Stimulated activated CD8-positive, alpha-beta memory T cell treated with anti-CD3 and anti-CD28 coated beads, Interleukin-7, amount 100 ng/mL, for 48 hours (primary cell): ENCODE measurements around the gene E2F2.
"Not testable (repeated sequence)": the region's sequence is repeated elsewhere in the genome, so short reads cannot be mapped to it uniquely, and the experiment has no call there.

Source experiments
- DNase-seq, 2 donors: peaks; one replicate each; pipeline ENCODE4 v3.0.0-alpha.2; 2020; ENCODE audit warnings: low read depth in 1 of 2; ENCODE audit errors: extremely low read depth in 1 of 2

Gene E2F2

DNA sequence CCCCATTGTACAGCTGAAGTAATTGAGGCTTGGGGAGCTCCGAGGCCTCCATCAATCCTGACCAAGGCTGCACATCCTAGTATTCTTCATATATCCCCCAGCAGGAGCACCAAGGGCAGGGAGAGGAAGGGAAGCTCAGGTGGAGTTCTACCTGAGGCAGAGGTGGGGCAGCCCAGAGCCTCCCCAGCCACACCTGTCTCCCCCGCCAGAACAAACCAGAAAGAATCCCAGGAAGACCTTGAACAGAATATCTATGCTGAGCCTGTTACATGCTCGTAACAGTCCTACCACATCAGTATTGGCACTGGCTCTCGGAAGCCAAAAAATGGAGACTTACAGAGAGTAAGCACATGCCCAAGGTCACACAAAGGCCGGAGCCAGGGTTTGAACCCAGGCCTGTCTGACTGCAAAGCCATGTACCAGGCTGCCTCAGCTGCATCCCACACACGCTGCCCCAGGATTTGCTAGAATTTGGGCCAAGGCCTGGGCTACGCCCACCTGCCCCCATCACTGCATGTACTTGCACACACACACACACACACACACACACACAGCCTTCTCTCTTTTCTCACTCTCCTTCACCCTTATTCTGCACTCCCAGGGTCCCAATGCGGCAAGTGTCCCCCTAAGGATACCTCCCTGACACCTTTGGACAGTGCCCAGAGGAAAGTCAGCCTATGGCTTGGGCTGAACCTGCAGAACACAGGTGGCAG is 4.5 kb downstream of the E2F2 start:
- DNase-seq: no peak

DNA sequence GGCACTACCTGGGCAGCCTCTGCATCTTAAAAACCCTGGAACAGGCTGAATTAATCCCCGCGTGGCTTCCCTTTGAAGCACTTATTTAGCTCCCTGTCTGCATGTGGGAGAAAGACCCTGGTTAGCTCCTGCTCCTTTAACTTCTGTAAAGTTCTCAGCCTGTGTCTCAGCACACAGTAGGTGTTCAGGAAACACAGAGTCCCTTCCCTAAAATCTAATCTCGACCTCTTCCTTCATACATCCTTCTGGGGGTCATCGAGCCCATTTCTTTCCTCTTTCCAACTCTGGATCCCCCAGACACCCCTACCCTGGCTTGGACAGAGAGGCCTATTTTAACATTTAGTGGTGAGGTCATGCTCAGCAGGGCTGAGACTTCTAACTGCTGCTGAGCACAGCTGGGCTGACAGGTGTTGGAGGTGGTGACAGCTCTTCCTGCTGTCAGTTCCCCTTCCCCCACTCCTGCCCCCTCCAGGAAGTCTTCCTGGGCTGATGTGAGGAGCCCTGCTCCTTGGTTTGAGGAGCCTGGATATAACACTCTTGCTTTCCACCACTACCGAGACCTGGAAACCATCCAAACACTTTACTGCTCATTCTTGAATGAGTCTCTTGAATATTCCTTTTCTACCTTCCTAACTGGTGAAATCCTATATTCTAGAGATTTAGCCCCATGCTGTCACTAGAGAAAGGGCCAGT is 5.3 kb downstream of the E2F2 start:
- no peak for DNase-seq

DNA sequence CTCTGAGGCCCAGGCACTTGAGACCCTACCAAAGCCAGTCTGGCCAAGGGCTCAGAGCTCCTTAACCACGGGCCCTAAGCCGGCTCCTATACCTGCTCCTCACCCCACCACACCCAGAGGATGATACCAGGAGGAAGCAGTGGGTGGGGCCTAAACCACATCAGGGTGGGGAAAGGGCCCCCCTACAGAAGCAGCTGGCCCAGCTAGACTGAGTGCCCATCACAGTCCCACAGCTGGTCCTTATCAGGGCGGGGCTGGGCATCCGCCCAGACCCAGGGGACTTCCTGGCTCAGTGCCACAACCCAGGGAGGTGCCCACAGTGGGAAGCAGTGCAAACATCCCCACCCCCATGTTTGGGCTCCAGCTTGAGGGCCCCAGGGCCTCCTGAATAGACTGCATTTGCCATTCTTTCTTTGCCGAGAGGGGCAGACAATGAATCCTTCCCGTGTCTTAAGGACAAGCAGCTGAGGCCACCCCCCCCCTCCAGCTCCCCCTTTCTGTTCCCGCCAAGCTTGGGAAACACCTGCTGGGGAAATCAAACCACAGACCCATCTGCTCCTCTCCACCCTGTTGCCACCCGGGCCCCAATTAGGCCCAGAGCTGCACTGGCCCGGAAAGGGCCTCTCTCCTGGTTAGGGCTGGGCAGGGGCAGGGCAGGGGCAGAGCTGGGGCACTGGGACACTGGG is 6.2 kb downstream of the E2F2 start:
- no peak for DNase-seq

DNA sequence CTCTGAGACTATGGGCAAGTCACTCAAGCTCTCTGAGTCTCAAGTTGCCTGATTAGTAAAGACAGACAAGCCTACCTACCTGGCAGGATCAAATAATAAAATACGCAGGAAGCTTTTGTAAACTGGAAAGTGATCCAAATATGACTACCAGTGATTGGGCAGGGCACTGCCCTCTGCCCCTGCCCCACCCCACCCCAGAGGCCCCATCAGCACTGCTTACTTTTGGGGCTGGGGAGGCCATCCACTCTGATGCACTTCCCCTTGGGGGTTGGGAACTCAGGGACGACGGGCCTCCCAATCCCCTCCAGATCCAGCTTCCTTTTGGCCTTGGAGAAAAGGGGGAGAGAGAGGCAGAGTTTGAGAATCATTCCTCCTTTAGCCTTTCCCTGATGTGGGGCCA is 6.9 kb downstream of the E2F2 start:
- DNase-seq: no peak

DNA sequence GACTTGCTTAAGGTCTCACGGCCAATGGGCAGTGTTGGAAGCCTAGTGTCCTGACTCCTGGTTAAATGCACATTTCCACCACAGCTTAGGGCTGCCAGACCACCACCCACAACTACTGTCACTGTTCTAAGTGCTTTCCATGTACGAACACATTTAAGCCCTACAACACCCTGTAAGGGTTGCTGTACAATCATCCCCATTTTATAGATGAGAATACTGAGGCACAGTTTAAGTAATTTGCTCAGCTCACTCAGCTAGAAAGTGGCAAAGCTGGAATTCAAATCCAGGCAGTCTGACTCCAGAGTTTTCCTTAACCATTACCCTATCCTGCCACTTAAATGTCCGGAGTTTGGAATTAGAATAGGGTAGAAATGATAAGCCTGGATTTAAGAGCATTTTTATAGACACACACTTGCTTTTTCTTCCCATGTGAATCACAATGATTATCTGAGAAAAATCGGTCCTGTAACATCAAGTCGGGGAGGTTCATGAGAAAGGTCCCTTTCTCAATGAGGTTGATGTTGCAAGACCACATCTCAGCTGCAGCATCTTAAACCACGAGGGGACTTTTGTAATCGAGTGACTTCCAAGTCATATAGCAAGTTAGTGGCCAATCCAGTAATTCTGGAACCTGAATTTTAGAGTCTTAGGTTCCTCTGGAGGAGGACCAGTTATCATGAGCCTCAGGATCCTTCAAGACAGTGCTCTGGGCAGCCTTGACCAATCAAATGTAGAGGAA is 8.6 kb downstream of the E2F2 start:
- no peak for DNase-seq

DNA sequence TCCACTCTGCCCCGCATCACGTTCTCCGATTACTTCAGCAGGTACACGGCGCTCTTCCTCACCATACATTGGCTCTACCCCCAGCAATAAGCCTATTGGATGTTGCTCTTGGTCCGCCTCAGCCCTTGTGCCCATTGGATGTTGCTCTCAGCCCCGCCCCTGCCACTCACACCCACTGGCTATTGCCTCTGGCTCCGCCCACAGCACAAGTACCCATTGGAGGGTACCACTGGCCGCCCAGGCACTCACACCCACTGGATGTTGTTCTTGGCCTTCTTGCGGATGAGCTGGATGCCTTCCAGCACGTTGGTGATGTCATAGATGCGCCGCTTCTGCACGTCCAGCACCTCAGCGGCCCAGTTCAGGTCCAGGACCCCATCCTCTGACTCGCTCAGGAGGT is 9.4 kb downstream of the E2F2 start:
- no peak for DNase-seq

DNA sequence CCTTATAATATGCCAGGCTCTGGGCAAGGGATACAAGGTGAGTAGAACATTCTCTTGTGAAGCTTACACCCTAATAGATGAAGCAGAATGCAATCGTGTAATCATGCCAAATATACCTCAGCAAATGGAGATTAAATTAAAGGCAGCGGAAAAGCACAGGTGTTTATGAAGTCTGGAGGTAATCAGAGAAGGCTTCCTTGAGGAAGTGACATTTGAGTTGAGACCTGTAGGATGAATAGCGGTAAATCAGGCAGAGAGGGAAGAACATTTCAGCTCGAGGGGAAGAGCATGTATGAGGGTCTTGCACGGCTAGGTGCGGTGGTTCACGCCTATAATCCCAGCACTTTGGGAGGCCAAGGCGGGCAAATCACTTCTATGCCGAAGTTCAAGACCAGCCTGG is 13.5 kb downstream of the E2F2 start:
- no peak for DNase-seq

DNA sequence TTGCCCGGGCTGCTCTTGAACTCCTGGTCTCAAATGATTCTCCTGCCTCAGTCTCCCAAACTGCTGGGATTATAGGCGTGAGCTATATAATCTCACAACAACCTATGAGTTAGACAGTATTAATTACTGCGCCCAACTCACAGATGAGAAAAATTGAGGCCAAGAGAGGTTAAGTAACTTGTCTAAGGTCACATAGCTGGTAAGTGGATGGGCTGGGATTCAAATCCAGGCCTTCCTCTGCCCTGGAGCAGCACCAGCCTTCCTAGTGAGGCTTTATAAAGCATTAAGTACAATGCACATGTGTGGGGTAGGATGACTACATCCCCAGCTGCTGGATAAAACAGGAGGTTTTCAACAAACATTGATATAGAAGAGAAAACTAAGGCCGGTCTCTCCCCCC is 15.1 kb downstream of the E2F2 start:
- DNase-seq: no peak

DNA sequence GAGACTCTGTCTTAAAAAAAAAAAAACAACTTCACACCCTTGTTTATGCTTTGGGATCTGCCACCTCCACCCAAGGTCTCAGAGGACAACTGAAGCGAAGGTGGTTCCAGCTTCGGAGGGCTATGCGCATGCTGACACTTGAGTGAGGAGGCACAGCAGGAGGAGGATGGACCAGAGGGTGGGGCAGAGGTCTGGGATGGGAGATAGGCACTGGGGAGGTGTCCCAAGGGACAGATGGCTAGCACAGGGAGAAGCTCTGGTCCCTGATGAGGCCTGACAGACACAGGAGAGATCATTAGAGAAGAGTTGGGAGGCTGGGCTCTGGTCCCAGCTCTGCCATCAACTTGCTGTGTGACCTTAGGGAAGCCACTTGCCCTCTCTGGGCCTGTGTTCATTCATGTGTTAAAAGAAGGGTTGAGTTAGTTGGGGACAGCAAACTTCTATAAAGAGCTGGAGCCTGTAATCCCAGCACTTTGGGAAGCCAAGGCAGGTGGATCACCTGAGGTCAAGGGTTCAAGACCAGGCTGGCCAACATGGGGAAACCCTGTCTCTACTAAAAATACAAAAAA is 16.8 kb downstream of the E2F2 start:
- no peak for DNase-seq

DNA sequence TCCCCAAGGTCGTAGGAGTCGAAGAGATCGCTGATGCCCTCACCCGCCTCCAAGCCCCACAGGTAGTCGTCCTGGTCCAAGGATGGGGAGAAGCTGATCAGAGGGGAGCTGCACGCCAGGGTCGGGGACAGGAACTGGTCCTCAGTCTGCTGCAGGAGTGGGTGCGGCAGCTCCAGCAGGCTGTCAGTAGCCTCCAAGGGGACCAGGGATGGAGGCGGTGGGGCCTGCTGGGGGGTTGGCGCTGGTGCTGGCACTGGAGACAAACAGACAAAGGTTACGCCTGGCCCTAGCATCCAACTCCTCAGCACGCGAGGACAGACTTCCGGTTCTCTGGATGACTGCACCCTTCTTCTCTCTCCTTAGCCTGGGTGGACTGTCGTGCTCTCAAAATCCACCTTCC is 21.1 kb downstream of the E2F2 start:
- no peak for DNase-seq

DNA sequence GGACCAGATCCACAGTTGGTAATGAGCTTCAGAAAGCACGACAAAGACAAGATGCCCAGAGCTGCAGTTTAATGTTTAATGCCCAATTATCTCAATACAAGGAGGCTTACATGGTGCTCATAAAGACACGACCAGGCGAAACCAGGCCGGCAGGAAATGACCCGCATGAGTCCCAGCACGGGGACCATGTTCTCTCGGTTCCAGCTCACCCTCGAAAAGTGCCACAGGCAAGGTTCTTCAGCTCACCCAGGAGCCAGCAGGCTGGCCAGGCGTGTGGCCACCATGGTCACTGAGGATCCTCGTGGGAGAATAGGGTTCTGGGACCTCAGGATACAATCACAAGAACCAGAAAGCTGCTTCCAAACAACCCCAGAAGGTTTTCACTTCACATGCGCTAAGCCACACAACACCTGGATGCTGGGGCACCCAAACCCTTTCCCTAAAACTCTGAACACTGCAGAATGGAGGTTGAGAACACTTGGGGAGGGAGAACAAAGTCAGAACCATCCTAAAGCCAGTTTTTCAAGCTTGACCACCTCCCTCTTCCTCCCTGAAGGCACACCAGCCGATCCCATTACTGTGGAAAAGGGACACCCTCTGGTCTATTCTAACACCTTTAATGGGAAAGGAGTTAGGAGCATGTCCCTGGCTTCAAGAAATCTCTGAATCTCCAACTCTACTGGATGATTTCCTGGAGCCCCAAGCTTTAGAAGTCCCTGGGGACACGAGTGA is 24.5 kb downstream of the E2F2 start:
- no peak for DNase-seq

DNA sequence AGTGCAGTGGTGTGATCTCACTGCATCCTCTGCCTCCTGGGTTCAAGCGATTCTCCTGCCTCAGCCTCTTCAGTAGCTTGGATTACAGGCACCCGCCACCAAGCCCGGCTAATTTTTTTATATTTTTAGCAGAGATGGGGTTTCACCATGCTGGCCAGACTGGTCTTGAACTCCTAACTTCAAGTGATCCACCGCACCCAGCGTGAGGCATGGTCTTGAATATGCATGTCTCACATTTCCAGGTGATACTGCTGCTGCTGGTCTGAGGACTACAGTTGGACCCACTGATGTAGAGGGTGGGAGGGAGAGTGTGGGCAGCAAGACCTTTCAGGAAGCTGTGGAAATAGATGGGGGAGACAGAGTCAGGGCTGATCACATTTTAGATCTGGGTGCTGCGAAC is 25.2 kb downstream of the E2F2 start:
- DNase-seq: no peak

DNA sequence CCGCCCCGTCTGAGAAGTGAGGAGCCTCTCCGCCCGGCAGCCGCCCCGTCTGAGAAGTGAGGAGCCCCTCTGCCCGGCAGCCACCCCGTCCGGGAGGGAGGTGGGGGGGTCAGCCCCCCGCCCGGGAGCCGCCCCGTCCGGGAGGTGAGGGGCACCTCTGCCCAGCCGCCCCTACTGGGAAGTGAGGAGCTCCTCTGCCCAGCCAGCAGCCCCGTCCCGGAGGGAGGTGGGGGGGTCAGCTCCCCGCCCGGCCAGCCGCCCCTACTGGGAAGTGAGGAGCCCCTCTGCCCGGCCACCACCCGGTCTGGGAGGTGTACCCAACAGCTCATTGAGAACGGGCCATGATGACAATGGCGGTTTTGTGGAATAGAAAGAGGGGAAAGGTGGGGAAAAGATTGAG is 26.9 kb downstream of the E2F2 start:
- DNase-seq: not testable (repeated sequence)

DNA sequence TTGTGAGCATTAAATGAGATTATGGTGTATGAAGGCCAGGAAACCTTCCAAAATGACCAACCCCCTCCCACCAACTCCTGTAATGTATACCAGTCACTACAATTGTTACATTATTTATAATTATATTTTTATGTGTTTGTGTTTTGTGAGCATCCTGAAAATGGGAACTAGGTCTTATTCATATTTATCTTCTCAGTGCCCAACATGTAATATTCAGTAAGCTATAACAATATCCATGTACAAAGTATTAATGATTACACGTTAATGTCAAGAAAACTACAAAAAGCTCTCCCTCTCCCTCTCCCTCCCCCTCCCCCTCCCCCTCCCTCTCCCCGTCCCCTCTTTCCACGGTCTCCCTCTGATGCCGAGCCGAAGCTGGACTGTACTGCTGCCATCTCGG is 28.1 kb downstream of the E2F2 start:
- no peak for DNase-seq

DNA sequence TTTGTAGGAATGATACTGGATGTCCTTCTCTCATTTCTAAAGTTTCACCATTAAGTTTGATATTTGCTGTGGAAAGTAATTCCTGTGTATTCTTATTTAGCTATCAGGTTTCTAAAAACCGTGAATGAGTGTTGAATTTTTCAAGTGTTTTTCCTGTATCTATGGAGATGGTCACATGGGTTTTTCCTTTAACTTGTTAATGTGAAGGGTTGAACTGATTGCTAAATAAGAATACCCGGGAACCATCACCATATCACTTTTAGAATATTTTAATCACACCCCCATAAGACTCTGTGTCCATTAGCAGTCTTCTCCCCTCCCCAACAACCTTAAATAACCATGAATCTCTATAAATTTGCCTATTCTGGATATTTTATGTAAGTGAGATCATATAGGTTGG is 30.6 kb downstream of the E2F2 start:
- DNase-seq: no peak

DNA sequence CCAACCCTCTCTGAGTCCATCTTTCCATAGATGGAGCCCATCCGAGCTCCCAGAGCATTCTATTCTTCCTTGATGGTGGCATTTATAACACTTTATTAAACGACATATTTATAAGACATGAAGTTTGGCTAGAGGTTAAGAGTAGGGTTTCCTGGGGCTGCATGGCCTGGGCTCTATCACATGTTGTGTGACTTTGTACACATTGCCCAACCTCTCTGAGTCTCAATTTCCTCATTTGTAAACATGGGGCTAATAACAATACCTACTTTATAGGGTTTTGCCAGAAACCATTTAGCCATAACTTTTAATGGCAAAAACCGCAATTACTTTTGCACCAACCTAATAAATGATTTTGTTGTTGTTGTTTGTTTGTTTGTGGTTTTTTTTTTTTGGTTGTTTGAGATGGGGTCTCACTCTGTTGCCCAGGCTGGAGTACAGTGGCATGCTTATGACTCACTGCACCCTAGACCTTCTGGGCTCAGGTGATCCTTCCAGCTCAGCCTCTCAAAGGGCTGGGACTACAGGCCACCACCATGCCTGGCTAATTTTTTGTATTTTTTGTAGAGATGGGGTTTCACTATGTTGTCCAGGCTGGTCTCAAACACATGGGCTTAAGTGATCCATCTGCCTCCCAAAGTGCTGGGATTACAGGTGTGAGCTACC is 33.1 kb downstream of the E2F2 start:
- DNase-seq: no peak

DNA sequence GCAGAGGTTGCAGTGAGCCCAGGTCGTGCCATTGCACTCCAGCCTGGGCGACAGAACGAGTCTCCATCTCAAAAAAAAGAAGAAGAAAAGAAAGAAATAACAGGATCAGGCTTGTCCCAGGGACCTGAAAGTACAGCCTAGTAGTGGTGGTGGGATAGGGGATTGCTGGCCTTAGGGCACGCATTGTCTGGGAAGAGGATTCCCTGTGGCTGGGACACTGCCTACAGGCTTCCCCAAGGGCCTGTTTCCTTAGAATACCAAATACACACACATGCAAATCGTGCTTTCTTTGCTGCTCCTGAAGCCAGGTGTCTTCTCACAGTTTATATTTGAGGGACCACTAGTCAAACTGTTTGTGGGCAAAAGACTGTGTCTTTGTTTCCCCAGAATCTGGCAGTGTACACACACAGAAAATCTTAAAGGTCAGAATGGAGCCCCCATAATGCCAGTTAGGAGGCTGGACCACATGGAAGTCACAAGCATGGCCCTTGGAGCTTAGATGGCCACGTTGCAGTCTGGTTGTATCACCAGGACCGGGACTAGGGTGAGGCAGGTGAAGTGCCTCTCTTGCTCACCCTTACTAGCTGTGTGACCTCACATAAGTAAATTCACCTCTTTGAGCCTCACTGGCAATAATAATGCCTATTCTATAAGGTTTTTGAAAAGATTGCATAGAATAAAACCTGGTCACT is 34.4 kb downstream of the E2F2 start:
- no peak for DNase-seq

DNA sequence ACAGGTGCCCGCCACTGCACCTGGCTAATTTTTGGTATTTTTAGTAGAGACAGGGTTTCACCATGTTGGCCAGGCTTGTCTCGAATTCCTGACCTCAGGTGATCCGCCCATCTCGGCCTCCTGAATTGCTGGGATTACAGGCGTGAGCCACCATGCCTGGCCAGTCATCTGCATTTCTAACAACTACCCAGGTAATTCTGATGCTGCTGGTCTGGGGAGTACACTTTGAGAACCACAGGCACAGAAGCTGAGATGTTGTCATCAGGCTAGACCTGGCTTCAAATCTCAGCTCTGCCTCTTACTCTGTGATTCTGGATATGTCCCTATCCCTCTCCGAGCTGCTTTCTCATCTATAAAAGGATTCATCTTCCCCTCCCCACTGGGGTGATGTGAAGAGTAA is 36.2 kb downstream of the E2F2 start:
- DNase-seq: not testable (repeated sequence)

DNA sequence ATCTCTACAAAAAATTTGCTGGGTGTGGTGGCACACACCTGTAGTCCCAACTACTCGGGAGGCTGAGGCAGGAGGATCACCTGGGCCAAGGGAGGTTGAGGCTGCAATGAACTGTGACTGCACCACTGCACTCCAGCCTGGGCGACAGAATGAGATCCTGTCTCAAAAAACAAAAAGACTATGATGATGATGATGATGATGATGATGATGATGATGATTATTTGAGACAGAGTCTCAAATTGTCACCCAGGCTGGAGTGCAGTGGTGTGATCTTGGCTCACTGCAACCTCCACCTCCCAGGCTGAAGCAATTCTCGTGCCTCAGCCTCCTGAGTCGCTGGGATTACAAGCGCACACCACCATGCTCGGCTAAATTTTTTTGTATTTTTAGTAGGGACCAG is 38.3 kb downstream of the E2F2 start:
- DNase-seq: not testable (repeated sequence)
